Activated B cell treated with CpG ODN at 0.5 μM for 24 hours (primary cell): ENCODE data around the gene PTK7. TPM values are rescaled to one million over a fixed set of nuclear protein-coding genes. Genes with fewer than 3 reads are reported as not detected.

ENCODE experiments used
- ATAC-seq: fragments of 200-7000 bp; cut with Tn5 transposase; one replicate; pipeline ENCODE4 v1.10.0; 2021; ENCODE audit warnings: low read depth, mild to moderate bottlenecking, moderate library complexity
- CTCF ChIA-PET: fragments of 350-600 bp; sonication (Branson Sonifier 250); formaldehyde crosslinking; loops from one replicate; lab custom pipeline; 2021; ENCODE audit warnings: antibody characterized with exemption; lab: Charles Lee
- POLR2A ChIA-PET: fragments of 350-600 bp; sonication (Branson Sonifier 250); formaldehyde crosslinking; loops from one replicate; lab custom pipeline; 2021; ENCODE audit warnings: antibody characterized with exemption; lab: Charles Lee
- DNase-seq: peaks from one replicate; pipeline ENCODE4 v3.0.0; 2022
- H3K27ac Mint-ChIP-seq: one replicate; pipeline ENCODE4 v1.8.0; 2020; ENCODE audit warnings: mixed read lengths
- H3K27me3 Mint-ChIP-seq: one replicate; pipeline ENCODE4 v1.8.0; 2021; ENCODE audit warnings: mixed read lengths
- H3K36me3 Mint-ChIP-seq: one replicate; pipeline ENCODE4 v1.8.0; 2021; ENCODE audit warnings: low read depth, mixed read lengths
- H3K4me1 Mint-ChIP-seq: one replicate; pipeline ENCODE4 v1.8.0; 2021; ENCODE audit warnings: mixed read lengths
- H3K4me3 Mint-ChIP-seq: one replicate; pipeline ENCODE4 v1.8.0; 2020; ENCODE audit warnings: mild to moderate bottlenecking, mixed read lengths
- H3K9me3 Mint-ChIP-seq: one replicate; pipeline ENCODE4 v1.8.0; 2020; ENCODE audit warnings: mixed read lengths
- intact Hi-C: fragments of 100-400 bp; cut with micrococcal nuclease; formaldehyde crosslinking; loops from one replicate; pipeline ENCODE4 v1.15.1; 2024
- total RNA-seq: library from RNA; stranded (reverse); gene quantifications from 2 replicates; pipeline ENCODE4 v1.2.3, GENCODE V29; 2022
- TF ChIP-seq, protein P1 (sequence below): fragments of 200-600 bp; IDR thresholded peaks from one replicate; pipeline ENCODE4 v1.8.0; 2022; ENCODE audit warnings: antibody characterized with exemption, mild to moderate bottlenecking

Gene PTK7
- total RNA-seq, 1 donor from 2014 or later = 0.82 TPM

DNA sequence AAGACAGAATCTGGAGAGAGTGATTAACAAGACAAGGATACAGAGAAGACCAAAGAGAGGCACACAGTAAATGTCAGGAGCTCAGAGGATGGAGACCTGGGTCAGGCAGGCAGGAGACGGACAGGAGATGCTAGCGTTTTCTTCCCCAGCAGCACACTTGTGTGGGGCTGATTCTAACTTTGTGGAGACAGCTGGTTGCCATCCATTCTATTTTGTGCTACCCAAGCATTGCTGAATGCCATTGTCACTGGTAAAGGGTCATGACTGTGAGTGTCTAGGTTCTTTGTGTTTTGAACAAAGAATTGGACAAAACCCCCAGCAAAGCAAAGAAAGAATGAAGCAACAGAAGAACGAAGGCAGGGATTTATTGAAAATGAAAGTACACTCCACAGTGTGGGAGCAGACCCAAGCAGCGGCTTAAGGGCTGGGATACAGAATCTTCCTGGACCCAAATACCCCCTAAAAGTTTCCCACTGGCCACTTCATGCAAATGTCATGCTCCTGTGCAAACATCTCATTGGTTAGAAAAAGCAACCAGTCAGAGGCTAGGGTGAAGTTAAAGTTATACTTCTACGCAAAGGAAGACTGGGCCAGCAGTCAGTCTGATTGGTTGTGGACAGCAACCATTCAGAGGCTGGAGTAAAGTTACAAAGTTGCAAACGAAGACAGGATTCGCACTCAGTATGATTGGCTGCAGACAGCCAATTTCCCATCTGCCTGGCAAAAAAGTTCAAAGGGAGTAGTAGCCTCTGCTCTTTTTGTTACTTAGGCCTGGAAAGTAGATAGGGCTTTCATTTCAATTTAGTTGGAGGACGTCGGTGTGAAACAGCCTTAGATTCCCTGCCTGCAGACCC is 17.5 kb downstream of the PTK7 start:
- no peaks in the 10 kb centered on the region for H3K36me3 Mint-ChIP-seq
- ATAC-seq (no peak), DNase-seq (no peak)
- ChIA-PET CTCF (no interaction called here), POLR2A (no interaction called here)
- no peaks in the 10 kb centered on the region for H3K4me1 Mint-ChIP-seq
- H3K27me3 Mint-ChIP-seq = no peaks in the 10 kb centered on the region
- intact Hi-C loops = no loop called here
- TF ChIP-seq, protein P1, sequence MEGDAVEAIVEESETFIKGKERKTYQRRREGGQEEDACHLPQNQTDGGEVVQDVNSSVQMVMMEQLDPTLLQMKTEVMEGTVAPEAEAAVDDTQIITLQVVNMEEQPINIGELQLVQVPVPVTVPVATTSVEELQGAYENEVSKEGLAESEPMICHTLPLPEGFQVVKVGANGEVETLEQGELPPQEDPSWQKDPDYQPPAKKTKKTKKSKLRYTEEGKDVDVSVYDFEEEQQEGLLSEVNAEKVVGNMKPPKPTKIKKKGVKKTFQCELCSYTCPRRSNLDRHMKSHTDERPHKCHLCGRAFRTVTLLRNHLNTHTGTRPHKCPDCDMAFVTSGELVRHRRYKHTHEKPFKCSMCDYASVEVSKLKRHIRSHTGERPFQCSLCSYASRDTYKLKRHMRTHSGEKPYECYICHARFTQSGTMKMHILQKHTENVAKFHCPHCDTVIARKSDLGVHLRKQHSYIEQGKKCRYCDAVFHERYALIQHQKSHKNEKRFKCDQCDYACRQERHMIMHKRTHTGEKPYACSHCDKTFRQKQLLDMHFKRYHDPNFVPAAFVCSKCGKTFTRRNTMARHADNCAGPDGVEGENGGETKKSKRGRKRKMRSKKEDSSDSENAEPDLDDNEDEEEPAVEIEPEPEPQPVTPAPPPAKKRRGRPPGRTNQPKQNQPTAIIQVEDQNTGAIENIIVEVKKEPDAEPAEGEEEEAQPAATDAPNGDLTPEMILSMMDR = no peak
- H3K9me3 Mint-ChIP-seq = no peaks in the 10 kb centered on the region
- no peak overlapping the region for H3K4me3 Mint-ChIP-seq
- H3K27ac Mint-ChIP-seq = no peak overlapping the region

DNA sequence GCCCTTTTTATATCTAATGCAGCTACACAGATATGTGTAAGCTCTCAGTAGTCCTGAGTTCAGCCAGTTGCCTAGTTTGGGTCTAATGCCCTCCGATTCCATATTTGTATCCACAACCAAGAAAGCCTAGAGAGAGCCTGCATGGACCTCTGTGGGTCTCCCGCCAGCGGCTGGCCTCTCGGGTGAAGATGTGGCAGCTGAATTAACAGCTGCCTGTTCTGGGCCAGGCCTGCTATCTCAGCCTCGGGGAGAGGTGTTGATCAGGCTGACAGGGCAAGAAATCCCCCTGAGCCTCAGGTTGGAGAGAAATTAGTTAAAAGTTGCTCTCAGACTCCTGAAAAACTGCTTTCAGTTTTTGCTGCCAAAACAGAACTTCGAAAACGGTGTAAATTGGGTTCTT is 19.8 kb downstream of the PTK7 start:
- DNase-seq (no peak), ATAC-seq (no peak)
- no peaks in the 10 kb centered on the region for H3K27me3 Mint-ChIP-seq
- H3K36me3 Mint-ChIP-seq = no peaks in the 10 kb centered on the region
- H3K4me1 Mint-ChIP-seq = no peaks in the 10 kb centered on the region
- H3K4me3 Mint-ChIP-seq = no peak overlapping the region
- no peak overlapping the region for H3K27ac Mint-ChIP-seq
- intact Hi-C loops = no loop called here
- no peaks in the 10 kb centered on the region for H3K9me3 Mint-ChIP-seq
- ChIA-PET CTCF (no interaction called here), POLR2A (no interaction called here)
- TF ChIP-seq, protein P1 = no peak

DNA sequence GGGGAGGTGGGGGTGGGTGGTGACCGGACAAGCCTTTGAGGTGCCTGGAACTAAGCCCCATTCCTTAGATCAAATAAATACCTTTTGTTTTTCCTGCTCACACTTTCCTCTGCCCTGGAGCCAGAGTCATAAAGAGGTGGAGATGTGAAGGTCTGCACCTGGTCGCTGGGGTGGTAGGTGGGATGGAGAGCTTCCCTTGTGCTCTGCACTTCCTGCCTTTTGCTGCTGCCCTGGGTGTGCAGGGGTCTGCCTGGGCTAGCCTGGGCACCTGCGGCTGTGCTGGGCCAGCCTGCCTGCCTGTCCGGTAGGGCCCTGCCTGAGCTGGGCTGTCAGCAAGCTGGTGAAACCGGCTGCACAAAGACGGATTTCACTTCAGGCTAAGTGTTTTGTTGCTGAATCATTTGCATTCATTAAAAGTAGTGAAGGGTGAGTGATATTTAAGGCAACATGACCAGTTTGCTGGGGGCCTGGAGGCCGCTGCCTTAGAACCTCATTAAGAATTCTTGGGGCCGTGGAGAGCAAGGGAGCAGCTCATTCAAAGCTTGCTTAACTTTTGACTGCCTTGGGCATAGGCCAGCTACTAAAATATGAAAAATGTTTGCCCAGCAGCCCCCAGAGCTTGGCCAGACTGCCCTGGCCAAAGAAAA is 20.5 kb downstream of the PTK7 start:
- ChIA-PET CTCF (no interaction called here), POLR2A (no interaction called here)
- TF ChIP-seq, protein P1 = no peak
- no peaks in the 10 kb centered on the region for H3K9me3 Mint-ChIP-seq
- H3K4me3 Mint-ChIP-seq = no peak overlapping the region
- no peaks in the 10 kb centered on the region for H3K36me3 Mint-ChIP-seq
- intact Hi-C loops = no loop called here
- H3K4me1 Mint-ChIP-seq = no peaks in the 10 kb centered on the region
- no peak overlapping the region for H3K27ac Mint-ChIP-seq
- no peak for DNase-seq
- ATAC-seq = no peak
- H3K27me3 Mint-ChIP-seq = no peaks in the 10 kb centered on the region

DNA sequence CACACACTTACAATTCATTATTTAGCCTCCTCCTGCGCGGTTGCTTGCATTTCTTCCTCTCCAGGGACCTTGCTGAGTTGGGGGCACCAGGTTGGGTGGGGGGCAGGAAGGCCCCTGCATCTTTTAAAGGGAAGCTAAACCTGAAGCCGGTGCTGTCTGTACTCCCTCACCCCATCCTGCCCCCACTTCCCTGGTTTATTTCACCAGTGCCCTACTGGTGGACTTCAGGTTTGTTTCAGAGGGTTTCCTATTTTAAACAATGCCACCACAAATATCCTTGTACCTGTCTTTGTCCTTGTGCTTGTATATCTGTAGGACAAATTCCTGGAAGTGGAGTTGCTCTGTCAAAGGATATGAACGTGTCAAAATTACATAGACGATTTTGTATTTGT is 21.0 kb downstream of the PTK7 start:
- Mint-ChIP-seq H3K36me3 (no peaks in the 10 kb centered on the region), H3K27me3 (no peaks in the 10 kb centered on the region), H3K9me3 (no peaks in the 10 kb centered on the region), H3K4me3 (no peak overlapping the region), H3K4me1 (no peaks in the 10 kb centered on the region), H3K27ac (no peak overlapping the region)
- intact Hi-C loops = no loop called here
- POLR2A ChIA-PET = no interaction called here
- CTCF ChIA-PET = no interaction called here
- no peak for DNase-seq
- TF ChIP-seq, protein P1 = no peak
- ATAC-seq = no peak

DNA sequence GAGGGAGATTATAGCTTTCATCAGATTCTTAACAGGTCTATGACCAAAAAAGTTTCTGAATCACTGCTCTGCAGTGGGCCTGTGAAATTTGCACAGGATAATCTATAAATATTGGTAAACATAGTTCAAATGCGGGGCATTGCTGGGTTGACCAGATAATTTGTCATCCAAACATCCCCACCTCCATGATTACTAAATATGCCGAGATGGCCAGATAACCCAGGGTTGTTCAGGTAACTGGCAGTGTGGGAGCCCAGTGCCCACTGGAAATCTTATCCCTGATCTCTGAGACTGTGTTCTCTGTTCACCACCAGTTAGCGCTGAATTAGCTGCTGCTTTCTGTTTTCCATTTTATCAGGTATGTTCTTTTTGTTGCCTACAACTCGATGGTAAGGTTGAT is 21.4 kb downstream of the PTK7 start:
- no peak overlapping the region for H3K4me3 Mint-ChIP-seq
- H3K36me3 Mint-ChIP-seq = no peaks in the 10 kb centered on the region
- ChIA-PET CTCF (no interaction called here), POLR2A (no interaction called here)
- H3K27ac Mint-ChIP-seq = no peak overlapping the region
- TF ChIP-seq, protein P1 = no peak
- ATAC-seq (no peak), DNase-seq (no peak)
- intact Hi-C loops = no loop called here
- no peaks in the 10 kb centered on the region for H3K9me3 Mint-ChIP-seq
- H3K27me3 Mint-ChIP-seq = no peaks in the 10 kb centered on the region
- no peaks in the 10 kb centered on the region for H3K4me1 Mint-ChIP-seq
